Measurements from ENCODE around the gene PIP5K1C. TPM values are rescaled to one million over a fixed set of nuclear protein-coding genes. Genes with fewer than 3 reads are reported as not detected.
"Not testable (repeated sequence)": the region's sequence is repeated elsewhere in the genome, so short reads cannot be mapped to it uniquely, and the experiment has no call there.

The PIP5K1C gene
- polyA plus RNA-seq, 1 donor from 2014 or later = 11.5 TPM

DNA sequence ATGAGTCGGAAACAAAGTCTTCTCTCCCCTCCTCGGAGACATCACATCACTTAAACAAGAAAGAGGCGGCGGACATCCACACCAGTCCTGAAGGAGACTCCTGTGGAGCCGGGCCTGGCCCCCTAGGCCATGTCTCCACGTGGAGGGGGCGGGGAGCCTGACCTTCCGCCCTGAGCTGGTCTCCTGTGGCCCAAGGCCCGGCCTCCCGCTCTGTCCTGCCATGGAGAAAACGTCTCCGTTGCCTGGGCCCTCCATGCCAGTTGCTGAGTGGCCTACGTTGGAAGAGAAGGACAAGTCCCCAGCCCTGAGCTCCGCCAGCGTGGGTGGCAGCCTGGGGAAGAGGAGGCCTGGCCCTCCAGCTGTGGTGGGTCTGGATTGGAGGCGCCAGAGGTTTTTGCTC, 68.2 kb downstream of the PIP5K1C start:
- H3K27ac Mint-ChIP-seq = no peak overlapping the region
- H3K9me3 Mint-ChIP-seq = no peaks in the 10 kb centered on the region
- H3K36me3 Mint-ChIP-seq = no peaks in the 10 kb centered on the region
- peaks cover 0 to under 1% (median 0%) of the 10 kb centered on the region in 3 donors for H3K4me1 Mint-ChIP-seq
- no peaks in the 10 kb centered on the region for H3K27me3 Mint-ChIP-seq
- H3K4me3 Mint-ChIP-seq = no peak overlapping the region

DNA sequence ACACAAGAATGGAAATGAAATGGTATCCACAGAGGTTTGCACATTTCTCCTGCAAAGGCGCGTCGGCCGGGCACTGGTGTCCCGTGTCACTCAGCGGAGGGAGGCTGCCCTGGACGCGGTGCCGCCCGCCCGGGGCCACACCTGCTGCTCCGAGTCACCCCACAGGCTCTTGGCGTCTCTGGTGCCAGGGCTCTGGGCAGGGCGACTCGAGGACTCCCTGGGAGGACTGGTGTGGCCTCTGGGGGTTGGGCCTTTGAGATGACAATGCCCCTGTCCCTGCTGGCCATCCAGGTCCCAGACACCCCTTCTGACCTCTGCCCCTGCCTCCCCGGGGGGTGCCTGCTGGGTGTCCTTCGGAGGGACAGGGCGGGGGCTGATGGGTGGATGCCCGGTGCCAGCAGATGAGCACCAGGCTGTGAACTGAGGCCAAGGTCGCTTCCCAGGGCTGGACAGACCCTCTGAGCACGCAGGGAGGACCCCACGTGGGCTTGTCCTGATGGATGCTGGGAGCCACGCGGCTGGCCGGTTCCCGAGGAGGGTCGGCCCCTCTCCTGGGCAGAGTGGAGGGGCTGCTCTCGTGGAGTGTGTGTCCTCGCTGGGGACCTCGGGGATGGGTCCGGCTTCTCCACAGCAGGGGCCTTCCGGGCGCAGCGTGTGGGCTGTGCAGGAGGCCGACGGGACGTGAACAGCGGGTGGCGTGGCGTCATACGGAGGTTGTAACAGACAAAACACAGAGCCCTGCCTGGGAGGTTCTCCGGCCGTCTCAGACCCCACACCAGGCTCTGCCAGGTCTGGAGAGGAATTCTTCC, 69.0 kb downstream of the PIP5K1C start:
- Mint-ChIP-seq H3K4me3 (no peak overlapping the region), H3K4me1 (peaks cover 3 to 8% (median 7%) of the 10 kb centered on the region in 3 donors), H3K27ac (no peak overlapping the region), H3K27me3 (no peaks in the 10 kb centered on the region), H3K9me3 (no peaks in the 10 kb centered on the region), H3K36me3 (no peaks in the 10 kb centered on the region)

DNA sequence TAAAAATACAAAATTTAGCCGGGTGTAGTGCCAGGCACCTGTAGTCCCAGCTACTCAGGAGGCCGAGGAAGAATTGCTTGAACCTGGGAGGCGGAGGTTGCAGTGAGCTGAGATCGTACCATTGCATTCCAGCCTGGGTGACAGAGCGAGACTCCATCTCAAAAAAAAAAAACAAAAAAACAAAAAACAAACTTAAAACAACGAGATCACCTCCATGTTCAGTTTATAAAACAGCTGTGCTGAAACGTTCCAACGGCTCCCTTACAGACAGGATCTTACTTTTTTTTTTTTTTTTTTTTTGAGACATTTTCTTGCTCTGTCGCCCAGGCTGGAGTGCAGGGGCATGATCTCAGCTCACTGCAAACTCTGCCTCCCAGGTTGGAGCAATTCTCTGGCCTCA, 71.5 kb downstream of the PIP5K1C start:
- H3K27me3 Mint-ChIP-seq, H3K4me3 Mint-ChIP-seq, H3K9me3 Mint-ChIP-seq, H3K36me3 Mint-ChIP-seq: not testable (repeated sequence)
- H3K27ac Mint-ChIP-seq = peak overlapping the region in 1 of 3 donors; percentile 7
- H3K4me1 Mint-ChIP-seq = peaks cover 17 to 19% (median 17%) of the 10 kb centered on the region in 3 donors

DNA sequence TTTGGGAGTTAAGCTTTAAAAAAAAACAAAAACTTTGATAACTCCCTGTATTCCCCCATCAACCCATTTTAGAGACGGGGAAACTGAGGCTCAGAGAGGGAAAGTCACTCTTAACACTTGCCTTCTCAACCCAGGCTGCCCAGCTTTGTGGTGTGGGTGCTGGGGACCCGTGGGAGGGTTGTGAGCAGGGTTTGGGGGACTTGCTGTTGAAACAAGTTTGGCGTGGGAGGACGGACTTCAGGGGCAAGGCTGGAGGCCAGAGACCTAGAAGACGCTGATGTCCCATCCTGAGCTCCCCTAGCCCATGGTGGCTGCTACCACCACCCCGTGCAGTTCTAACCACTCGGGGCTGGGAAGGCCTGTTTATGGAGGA, 72.9 kb downstream of the PIP5K1C start:
- peak overlapping the region; percentile 89 to 100 (median 98) for H3K27ac Mint-ChIP-seq
- no peaks in the 10 kb centered on the region for H3K9me3 Mint-ChIP-seq
- H3K4me1 Mint-ChIP-seq = peaks cover 17 to 20% (median 17%) of the 10 kb centered on the region in 3 donors
- no peaks in the 10 kb centered on the region for H3K36me3 Mint-ChIP-seq
- H3K4me3 Mint-ChIP-seq = peak overlapping the region in 3 of 4 donors; percentile 85 to 100 (median 99)
- H3K27me3 Mint-ChIP-seq = peaks cover 2% of the 10 kb centered on the region

DNA sequence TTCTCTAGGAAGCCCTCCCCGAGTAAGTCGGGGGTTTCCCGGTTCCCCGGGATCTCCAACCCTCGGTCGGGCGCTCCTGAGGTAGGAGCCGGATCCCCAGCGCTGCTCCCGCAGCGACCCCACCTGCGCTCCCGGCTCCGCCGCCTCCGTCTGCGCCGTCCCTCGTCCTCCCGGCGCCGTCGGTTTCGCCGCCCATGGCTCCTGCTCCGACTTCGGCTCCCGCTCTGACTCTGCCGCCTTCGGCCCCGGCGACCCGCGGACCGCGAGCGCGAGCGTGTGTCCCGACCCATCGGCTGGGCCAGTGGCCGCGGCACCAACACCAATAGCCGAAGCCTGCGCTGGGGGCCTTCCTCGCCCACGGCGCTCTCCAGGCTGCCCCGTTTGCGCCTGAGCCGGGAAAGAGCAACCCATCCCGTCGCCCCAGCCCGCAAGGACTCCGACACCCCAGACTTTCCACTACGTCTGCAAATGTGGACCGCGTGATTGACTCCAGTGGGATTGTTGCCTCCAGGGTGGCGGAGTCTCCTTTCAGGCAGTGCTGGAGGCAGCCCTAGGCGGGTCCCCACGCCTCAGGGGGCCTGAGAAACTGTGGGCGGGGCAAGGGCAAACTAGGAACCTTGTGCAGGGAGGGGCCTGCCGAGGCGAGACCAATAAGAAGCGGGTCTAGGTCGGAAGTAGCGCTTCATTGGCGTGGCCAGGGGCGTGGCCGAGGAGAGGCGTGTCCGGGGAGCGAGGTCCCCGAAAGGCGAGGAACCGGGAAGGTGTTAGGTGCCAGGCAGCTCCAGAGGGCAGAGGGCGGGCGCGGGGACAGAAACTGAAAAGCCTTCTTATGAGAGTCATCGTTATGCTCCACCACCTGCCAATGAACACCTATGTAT, 73.6 kb downstream of the PIP5K1C start, which contains the start of gene CACTIN:
Gene CACTIN (minus strand): TSS at position 318 of the 878 bp plus-strand sequence. CDS start 28 bp downstream, at position 290.
- Mint-ChIP-seq H3K36me3 (no peaks in the 10 kb centered on the region), H3K27me3 (peaks cover 2% of the 10 kb centered on the region), H3K4me3 (peak within 1 kb of the TSS; percentile 85 to 100 (median 98)), H3K27ac (peak within 1 kb of the TSS; percentile 89 to 100 (median 98)), H3K9me3 (no peaks in the 10 kb centered on the region), H3K4me1 (peaks cover 17 to 20% (median 17%) of the 10 kb centered on the region in 3 donors)

DNA sequence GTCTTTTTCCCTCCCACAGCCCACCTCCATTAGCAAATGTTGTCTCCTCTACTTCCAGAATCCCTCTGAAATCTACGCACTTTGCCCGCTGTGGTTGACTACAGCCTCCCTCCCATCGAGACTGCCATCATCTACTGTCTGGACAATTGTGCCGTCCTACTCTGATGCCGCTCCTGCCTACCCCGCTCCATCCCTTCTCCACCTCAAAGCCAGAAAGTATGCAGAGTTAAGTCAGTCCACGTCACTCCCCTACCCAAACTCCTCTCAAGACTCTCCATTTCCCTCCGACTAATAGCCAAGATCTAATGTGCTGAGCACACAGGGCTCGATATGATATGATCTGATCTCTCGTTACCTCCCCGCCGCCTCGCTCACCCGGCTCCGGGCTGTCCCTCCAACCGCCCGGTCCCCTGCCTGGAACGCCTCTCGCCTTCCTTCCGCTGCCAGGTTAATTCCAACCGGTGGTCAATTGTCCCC, 74.2 kb downstream of the PIP5K1C start:
- H3K4me1 Mint-ChIP-seq = peaks cover 17 to 22% (median 17%) of the 10 kb centered on the region in 3 donors
- peak overlapping the region; percentile 89 to 100 (median 98) for H3K27ac Mint-ChIP-seq
- peaks cover 2% of the 10 kb centered on the region for H3K27me3 Mint-ChIP-seq
- no peaks in the 10 kb centered on the region for H3K9me3 Mint-ChIP-seq
- peak overlapping the region; percentile 85 to 100 (median 98) for H3K4me3 Mint-ChIP-seq
- no peaks in the 10 kb centered on the region for H3K36me3 Mint-ChIP-seq

DNA sequence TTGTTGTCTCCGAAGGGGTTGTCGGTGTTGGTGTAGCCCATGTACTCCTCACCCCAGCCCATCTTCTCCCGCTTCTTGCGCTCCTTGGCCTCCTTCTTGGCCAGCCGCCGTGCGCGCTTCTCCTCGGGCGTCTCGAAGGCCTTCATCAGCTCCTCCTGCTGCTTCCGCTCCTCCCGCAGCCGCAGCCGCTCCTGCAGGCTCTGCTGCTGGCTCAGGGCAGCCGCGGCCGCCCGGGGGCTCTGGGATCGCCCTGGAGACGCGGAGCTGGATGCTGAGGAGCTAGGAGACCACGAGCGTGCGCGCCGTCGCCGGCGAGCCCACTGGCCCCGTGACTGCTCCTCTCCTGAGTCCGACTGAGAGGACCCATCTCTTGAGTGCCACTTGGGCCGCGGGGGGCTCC, 76.6 kb downstream of the PIP5K1C start:
- Mint-ChIP-seq H3K36me3 (no peaks in the 10 kb centered on the region), H3K9me3 (no peaks in the 10 kb centered on the region), H3K27ac (no peak overlapping the region), H3K4me1 (peaks cover 17 to 22% (median 17%) of the 10 kb centered on the region in 3 donors), H3K27me3 (peaks cover 2% of the 10 kb centered on the region), H3K4me3 (peak overlapping the region in 1 of 4 donors; percentile 85)

DNA sequence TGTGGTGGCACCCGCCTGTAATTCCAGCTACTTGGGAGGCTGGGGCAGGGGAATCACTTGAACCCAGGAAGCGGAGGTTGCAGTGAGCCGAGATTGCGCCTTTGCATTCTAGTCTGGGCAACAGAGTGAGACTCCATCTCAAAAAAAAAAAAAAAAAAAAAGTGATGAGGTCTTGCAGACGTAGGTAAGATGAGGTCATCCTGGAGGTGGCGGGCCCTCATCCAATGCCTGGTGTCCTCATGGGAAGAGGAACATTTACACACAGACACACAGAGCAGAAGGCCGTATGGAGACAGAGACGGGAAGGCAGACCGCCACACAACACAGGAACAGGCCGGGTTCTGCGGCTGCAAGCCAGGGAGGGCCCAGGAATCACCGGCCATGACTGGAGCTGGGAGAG, 78.0 kb downstream of the PIP5K1C start:
- Mint-ChIP-seq H3K4me3 (peak overlapping the region in 2 of 4 donors; percentile 43 to 82), H3K36me3 (no peaks in the 10 kb centered on the region), H3K27me3 (peaks cover 2% of the 10 kb centered on the region), H3K27ac (peak overlapping the region in 1 of 3 donors; percentile 71), H3K9me3 (no peaks in the 10 kb centered on the region), H3K4me1 (peaks cover 17 to 23% (median 19%) of the 10 kb centered on the region in 3 donors)

DNA sequence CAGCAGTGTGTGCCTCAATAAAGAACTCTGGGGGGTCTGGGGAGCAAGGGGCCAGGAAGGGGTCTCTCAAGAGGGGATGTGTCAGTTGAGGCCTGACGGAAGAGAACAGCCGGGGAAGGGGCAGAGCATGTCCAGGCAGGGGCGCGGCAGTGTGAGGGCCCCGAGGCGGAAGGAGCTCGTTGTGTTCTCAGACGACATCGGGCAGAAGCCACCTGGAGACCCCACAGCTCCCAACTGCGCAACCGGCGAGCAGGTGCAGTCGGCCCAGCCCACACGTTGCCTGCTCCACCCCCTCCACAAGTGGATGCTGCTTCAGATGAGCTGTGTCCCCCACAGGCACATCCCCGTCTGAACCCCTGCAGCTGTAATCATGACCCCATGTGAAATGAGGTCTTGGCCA, 78.6 kb downstream of the PIP5K1C start:
- Mint-ChIP-seq H3K27me3 (peaks cover 2% of the 10 kb centered on the region), H3K9me3 (no peaks in the 10 kb centered on the region), H3K36me3 (no peaks in the 10 kb centered on the region), H3K4me3 (no peak overlapping the region), H3K27ac (peak overlapping the region in 1 of 3 donors; percentile 59), H3K4me1 (peaks cover 12 to 20% (median 15%) of the 10 kb centered on the region in 3 donors)

DNA sequence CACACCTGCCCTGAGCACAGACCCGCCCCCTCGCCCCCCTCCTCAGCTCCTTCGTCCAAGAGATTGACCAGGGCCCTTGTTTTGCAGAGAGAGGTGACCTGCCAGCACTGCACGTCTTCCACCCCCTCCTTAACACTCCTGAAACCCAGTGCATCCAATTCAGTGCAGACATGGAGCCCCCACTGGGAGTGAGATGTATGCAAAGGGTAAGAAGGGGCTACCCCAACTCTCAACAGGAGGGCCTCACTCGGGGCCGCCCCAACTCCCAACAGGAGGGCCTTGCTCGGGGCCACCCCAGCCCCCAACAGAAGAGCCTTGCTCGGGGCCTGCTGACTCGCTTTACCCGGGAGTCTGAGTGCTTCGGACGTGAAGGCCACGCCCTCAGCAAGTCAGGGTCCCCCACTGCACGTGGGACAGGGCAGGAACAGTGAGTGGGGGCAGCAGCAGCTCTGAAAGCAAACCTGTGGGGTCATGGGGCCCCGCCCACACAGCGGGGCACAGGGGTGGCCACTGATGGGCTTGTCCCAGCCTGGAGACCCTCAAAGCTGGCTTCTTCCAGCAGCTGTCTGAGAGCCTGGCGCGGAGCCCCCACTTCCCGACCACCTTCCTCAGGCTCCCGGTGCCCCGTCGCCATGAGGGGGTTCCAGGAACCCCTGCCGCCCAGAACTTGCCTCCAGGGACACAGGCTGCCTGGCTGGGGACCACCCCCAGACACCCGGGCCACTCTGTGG, 79.3 kb downstream of the PIP5K1C start:
- Mint-ChIP-seq H3K4me1 (peaks cover 7 to 19% (median 11%) of the 10 kb centered on the region in 3 donors), H3K27ac (no peak overlapping the region), H3K27me3 (peaks cover 1% of the 10 kb centered on the region), H3K4me3 (no peak overlapping the region), H3K9me3 (no peaks in the 10 kb centered on the region), H3K36me3 (no peaks in the 10 kb centered on the region)

DNA sequence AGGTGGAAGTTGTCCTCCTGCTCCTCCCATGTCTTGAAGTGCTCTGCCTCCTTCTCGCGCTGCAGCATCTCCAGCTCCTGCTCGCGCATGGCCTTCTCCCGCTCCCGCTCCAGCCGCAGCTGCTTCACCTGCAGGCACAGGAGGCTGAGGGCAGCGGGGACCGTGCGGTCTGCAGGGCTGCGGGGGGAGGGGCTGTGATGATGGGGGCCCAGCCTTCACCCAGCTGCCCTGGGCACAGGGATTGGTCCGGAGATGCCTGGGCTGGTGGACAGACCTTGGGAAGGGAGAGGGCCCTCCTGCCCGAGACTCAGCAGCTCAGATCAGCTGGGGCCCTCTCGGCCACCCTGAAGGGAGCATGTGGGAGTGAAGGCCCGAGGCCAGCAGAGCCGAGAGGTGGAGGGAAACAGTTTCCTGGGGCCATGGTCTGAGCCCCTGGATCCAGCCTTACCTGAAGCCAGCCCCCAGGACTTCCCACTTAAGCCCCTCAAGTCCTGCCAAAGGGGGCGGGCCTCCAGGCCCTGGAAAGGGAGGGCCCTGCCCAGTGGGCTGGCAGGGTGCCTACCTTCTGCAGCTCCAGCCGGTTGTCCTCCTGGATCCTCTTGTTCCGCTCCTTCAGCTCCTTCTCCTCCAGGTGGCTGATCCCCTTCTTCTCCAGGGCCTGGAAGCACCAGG, 80.0 kb downstream of the PIP5K1C start:
- H3K27ac Mint-ChIP-seq = no peak overlapping the region
- H3K9me3 Mint-ChIP-seq = no peaks in the 10 kb centered on the region
- no peak overlapping the region for H3K4me3 Mint-ChIP-seq
- no peaks in the 10 kb centered on the region for H3K27me3 Mint-ChIP-seq
- H3K36me3 Mint-ChIP-seq = no peaks in the 10 kb centered on the region
- H3K4me1 Mint-ChIP-seq = peaks cover 4 to 13% (median 9%) of the 10 kb centered on the region in 3 donors

DNA sequence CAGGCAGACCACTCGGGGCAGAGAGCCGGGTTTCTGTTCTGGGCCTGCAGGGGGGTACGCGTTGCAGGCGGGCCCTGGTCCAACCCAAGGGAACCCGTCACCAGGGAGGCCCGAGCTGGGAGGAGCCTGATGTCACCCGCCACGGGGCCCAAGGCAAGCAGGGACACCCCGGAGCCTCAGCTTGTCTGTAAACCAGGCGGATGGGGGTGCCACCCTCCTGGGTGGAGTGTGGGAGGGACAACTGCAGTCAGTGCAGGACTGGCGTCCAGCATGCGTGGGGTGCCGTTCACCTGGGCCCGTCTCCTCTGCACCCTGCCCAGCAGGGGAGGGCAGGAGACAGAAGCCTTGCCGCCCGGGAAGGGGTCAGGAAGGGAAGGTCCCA, 80.6 kb downstream of the PIP5K1C start:
- no peak overlapping the region for H3K27ac Mint-ChIP-seq
- no peaks in the 10 kb centered on the region for H3K27me3 Mint-ChIP-seq
- no peak overlapping the region for H3K4me3 Mint-ChIP-seq
- H3K36me3 Mint-ChIP-seq = no peaks in the 10 kb centered on the region
- H3K9me3 Mint-ChIP-seq = no peaks in the 10 kb centered on the region
- peaks cover 0 to 10% (median 7%) of the 10 kb centered on the region in 3 donors for H3K4me1 Mint-ChIP-seq

DNA sequence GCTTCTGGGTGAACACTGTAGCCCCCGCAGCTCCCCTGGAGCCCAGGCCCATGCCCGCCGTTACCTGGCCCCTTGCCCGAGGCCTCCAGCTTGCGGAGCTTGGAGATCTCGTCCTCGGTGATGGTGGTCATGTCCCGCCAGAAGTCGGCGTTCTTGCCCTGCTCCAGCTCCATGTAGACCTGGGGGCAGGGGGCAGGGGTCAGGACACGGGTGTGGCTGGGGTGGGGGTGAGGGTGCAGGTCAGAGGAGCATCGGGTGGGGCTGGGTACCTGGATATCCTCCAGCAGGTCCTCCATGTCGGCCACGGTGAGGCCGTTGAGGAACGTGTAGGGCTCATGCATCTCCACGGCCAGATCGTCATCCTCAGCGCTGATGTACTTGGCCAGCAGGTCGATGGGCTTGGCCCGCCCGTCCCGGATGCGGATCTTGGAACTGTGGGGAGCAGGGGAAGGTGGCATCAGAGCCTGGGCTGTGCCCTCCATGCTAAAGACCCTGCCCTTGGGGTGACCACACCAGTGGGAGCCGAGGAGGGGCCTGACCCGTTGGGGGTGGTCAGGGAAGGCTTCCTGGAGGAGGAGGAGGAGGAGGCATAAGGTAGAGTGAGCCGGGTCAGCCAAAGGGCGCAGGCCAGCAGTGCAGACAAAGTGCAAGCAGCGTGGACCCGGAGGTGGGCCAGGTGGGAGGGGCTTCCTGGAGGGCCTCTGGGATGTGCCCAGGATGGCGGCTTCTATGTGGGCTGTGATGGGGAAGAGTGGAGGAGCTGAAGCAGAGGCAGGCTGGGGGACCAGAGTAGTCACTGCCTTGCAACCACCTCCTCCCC, 81.2 kb downstream of the PIP5K1C start:
- Mint-ChIP-seq H3K36me3 (no peaks in the 10 kb centered on the region), H3K27ac (no peak overlapping the region), H3K9me3 (no peaks in the 10 kb centered on the region), H3K27me3 (no peaks in the 10 kb centered on the region), H3K4me1 (peaks cover 0 to 4% (median 2%) of the 10 kb centered on the region in 3 donors), H3K4me3 (no peak overlapping the region)
